Fibroblast of gingiva (primary cell): ENCODE results near the gene TAOK3.
"Not testable (repeated sequence)": the region's sequence is repeated elsewhere in the genome, so short reads cannot be mapped to it uniquely, and the experiment has no call there.

Experiments
- DNase-seq: peaks from one replicate; pipeline ENCODE4 v3.0.0-alpha.2; 2011; ENCODE audit warnings: low read depth

Gene TAOK3

DNA sequence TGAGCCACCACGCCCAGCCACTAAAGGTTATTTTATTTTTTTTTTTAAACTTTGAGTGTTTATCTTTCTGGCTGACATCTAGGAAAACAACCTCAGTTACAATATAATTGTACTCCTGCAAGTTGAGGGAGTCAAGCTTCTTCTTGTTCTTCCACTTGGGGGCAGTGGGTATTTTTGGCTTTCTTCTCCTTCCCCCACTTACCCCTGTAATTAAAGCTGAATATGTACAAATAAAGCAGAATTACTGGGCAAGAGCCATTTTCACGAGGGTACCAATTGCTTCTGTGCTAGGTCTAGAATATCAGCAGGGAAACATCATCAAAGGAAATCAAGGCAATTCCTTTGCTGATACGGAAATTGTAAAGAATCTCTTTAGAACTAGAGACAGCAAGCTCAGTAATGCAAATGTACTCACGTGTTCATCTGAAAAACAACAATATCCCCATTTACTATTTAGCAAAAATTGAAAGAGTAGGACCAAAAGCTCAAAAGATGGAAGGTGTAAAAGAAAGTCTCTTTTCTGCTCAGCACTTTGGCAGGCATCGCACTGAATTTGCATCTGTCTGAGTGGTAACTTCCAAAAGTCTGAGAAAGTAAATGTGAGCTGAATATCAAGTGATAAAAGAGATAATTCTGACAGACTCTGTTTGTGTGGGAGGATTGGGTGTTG, 72.8 kb downstream of the TAOK3 start:
- DNase-seq = no peak

DNA sequence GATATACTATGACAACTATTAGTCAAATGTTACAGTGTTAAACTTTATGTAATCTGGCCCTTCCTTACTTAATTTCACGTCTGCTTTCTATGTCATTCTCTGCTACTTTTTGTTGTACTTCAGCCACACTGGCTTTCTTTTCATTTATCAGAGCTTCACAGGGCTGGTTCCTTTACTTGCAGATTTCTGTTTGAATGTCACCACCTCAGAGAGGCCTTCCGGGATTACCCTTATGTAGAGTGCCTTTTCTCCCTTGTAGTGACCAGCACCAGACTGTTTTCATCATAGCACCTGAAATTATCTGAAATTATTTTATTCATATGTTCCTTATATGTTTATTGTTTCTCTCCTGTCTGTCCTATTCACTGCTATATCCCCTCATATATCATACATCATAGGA, 75.4 kb downstream of the TAOK3 start:
- no peak for DNase-seq

GRCh38 chr12:118292836-118293235, 79.9 kb downstream of the TAOK3 start:
- DNase-seq = peak; percentile 35

DNA sequence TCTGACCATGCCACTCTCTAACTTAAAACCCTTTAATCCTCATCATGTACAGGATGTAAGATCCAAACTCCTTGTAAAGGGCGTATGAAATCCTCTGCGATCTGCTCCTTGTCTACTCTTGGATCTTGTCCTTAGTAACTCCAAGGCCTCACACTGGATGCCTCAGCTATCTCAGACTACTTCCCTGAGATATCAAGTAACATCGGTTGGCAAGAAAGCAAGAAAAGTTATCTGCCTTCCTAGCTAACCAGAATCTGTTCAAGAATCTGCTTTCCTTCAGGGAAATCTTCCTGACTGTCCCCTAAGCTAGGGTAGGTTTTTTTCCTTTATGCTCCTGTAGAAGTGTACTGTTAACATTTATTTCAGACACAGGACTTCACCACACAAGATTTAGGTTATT, 82.6 kb downstream of the TAOK3 start:
- peak; percentile 23 for DNase-seq

DNA sequence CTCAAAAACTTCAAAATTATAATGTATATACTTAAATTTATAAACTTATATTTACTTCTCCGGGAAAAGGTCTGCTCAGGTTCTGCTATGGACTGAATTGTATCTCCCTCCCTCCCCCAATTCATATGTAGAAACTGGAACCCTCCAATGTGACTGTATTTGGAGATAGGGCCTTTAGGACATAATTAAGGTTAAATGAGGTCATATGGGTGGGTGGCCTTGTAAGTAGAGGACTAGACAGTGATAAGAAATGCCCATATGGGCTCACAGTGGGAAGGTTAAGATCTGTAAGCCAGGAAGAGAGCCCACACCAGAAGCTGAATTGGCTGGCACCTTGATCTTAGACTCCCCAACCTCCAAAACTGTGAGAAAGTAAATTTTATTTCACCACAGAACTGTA, 84.5 kb downstream of the TAOK3 start:
- no peak for DNase-seq

- DNase-seq = no peak
Observed at GRCh38 chr12:118287728-118288127, 85.0 kb downstream of the TAOK3 start.

DNA sequence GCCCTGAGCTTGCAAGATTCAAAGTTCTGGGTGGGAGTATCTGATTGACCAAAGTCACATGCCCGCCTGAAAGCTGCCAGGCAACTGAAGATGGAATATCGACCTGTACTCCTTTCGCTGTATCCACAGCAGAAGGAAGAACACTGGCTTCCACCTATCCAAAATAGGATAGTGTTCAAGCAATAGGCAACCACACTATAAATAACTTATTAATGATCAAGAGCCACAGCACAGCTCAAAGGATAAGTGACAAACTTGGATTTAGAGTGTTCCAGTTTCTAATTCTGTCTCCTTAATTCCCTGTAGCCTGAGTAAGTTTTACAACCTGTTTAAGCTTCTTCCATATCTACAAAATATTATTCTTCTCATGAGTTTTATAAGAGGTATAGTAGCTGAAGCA, 89.9 kb downstream of the TAOK3 start:
- no peak for DNase-seq

DNA sequence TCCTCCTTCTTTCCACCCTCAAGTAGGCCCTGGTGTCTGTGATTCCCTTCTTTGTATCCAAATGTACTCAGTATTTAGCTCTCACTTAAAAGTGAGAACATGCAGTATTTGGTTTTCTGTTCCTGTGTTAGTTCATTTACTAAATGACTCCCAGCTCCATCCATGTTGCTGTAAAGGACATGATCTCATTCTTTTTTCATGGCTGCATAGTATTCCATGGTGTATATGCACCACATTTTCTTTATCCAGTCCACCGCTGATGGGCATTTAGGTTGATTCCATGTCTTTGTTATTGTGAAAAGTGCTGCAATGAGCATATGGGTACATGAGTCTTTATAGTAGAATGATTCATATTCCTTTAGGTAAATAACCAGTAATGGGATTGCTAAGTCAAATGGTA, 94.4 kb downstream of the TAOK3 start:
- DNase-seq = not testable (repeated sequence)

- DNase-seq = no peak
Observed at GRCh38 chr12:118274066-118274465, 98.6 kb downstream of the TAOK3 start.

DNA sequence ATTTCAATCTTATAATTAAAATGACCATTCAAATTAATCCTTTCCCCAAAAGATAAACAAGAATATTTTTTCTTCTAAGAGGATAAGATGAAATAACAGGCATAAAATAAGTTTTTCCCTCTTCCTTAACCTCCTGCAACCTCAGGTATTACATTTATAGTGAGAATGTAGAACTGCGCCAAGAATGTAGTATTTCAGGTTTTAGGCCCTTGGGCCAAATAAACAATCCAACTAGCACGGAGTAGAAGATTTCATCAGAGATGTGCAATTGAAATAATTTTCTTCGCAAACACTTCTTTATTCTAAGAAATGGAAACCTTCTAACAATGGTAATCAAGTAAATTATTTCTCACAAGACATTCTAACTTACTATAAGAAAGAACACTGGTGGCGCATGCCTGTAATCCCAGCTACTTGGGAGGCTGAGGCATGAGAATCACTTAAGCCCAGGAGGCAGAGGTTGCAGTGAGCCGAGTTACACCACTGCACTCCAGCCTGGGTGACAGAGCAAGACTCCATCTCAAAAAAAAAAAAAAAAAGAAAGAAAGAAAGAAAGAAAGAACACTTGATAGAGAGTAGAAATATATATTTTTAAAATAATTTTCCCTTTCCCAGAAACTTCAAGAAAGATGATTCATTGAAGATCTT, 100.8 kb downstream of the TAOK3 start:
- no peak for DNase-seq

- no peak for DNase-seq
Observed at GRCh38 chr12:118271183-118271582, 101.5 kb downstream of the TAOK3 start.

DNA sequence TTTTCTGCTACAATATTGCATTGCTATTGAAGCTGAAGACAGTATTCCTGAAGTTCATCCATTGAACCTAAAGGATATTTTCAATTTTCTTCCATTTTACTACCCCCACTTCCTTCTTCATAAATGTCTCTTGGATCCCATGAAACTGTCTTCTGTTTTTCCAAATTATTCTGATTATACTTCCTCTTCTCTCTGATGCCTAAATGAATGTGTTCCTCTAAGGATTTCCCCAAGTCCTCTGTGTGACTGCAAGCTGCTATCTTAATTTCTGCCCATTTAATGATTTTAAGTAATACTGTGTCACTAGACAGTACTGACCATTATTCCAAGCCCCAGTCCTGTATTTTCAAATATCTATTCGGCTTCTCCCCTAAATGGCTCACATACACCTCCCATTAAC, 102.9 kb downstream of the TAOK3 start:
- no peak for DNase-seq

- no peak for DNase-seq
Observed at GRCh38 chr12:118259079-118259478, 113.6 kb downstream of the TAOK3 start.

GRCh38 chr12:118256352-118256751, 116.4 kb downstream of the TAOK3 start:
- DNase-seq = no peak

- no peak for DNase-seq
Observed at GRCh38 chr12:118249547-118249946, 123.2 kb downstream of the TAOK3 start.

- not testable (repeated sequence) for DNase-seq
Observed at GRCh38 chr12:118245886-118246285, 126.8 kb downstream of the TAOK3 start.

- no peak for DNase-seq
Observed at GRCh38 chr12:118238888-118239287, 133.8 kb downstream of the TAOK3 start.

DNA sequence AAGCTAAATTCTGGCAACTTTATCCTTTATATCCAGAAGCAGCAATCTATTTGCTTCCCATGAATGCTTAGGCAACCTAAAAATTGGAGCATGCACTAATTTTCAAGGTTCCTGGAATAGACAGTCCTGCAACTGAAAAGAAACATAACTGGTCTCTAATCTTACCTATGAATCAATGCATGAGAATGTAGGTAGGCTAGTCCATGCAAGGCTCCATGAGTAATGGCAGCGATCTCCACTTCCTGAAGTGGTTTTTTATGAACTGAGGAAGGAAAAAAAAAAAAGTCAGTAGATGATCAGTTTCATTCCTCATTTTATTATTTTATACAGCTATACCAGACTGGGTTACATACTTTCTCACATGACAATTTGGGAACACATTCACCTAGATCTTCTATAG, 134.8 kb downstream of the TAOK3 start:
- no peak for DNase-seq

- DNase-seq = no peak
Observed at GRCh38 chr12:118237052-118237665, 135.5 kb downstream of the TAOK3 start.

DNA sequence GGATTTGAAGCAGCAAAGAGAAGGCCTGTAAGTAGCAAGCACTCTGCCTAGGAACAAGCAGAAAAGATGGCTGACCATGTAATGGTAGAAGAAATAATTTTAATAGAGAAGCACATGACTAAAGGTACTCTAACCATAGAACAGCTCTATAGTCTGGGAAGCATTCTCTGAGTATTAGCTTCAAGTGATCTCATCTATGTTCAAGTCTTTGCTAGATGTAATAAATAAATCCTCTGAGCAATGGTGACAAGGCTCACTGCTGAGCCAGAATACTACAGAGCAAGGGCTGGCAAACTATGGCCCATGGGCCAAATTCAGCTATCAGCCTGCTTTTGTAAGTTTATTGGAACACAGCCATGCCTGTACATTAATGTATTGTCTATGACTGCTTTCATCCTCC, 152.0 kb downstream of the TAOK3 start:
- no peak for DNase-seq

DNA sequence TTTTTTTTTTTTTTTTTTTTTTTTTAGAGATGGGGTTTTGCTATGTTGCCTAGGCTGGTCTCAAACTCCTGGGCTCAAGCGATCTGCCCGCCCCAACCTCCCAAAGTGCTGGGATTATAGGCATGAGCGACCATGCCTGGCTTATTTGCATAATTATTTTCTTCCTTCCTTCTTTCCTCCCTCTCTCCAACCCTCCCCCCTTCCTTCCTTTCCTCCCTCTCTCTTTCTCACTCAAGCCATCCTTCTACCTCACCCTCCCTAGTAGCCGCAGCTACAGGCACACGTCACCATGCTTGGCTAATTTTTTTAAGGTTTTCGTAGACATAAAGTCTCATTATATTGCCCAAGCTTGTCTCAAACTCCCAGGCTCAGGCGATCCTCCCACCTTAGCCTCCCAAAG, 152.9 kb downstream of the TAOK3 start:
- DNase-seq = no peak

DNA sequence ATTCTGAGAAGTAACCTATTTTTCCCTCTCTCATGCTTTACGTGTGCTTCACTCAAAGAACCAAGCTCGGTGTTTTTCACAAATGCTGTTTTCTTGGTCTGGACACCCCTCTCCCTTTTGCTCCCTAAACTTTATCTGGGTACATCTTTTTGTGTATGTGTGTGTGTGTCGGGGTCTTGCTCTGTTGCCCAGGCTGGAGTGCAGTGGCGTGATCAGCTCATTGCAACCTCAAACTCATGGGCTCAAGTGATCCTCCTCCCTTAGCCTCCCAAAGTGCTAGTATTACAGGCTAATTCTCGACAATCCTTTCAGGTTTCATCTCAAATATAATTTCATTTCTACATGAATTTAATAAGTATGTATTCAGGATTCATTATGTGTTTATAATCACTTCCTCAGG, 153.6 kb downstream of the TAOK3 start:
- DNase-seq = no peak

DNA sequence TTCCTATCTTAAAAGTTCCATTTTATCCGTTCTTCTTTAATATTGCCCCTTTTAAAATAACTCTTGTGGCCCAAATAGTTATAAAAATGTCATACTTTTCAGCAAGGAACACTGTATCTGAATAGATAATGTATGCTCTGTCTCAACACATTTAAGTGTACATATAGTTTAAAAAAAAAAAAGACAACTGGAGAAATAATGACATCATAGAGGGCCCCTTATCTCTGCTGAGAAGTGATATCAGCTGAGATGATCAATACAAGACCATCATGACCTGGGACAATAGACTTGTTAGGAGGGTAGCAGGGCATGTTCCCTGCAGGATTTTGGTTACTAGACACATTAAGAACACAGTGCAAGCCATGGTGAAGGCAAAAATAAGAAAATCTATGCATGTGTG, 159.3 kb downstream of the TAOK3 start:
- DNase-seq = no peak

DNA sequence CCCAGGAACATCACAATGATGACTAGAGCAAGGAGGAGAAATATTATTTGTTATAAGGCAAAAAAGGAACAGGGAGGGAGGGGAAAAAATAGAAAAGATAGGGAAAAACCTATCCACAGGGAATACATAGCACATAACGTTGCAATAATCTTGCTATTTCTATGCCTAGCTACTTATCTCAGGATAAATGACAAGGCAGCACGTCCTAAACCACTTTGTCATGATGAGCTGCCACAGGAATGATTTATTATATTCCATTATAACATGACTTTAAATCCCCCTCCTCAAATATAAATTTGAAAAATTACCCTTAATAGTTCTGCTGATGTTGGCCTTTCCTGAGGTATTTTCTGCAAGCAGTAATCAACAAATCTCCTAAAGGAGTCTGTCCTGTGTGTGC, 160.1 kb downstream of the TAOK3 start:
- no peak for DNase-seq
